C4-2B (cell line): ENCODE data around the gene POLR3A.

ENCODE experiments used
- CTCF ChIP-seq: fragments of 450-650 bp; conservative IDR thresholded peaks from 2 replicates; pipeline ENCODE4 v1.5.1; 2017; ENCODE audit warnings: mild to moderate bottlenecking
- ZFX ChIP-seq: fragments of 450-650 bp; IDR thresholded peaks from 2 replicates; pipeline ENCODE4 v1.6.1; 2017

GRCh38 chr10:78058562-78058961 lies 29.2 kb upstream of the POLR3A start:
- TF ChIP-seq CTCF: no peak
- TF ChIP-seq ZFX: no peak
